Measurements from ENCODE around the gene DOK5. TPM values are rescaled to one million over a fixed set of nuclear protein-coding genes. Genes with fewer than 3 reads are reported as not detected.

Gene DOK5
- total and polyA plus RNA-seq, 12 donors: 0.29 to 2.0 (median 1.2) TPM; not detected in 1

GRCh38 chr20:54589402-54590030 lies 114.1 kb downstream of the DOK5 start:
- H3K27me3 ChIP-seq: no peaks in the 10 kb centered on the region
- no peaks in the 10 kb centered on the region for H3K4me1 ChIP-seq (replicated peaks in 1 of 2)
- DNase-seq: no peak
- peaks cover 0 to 5% (median 0%) of the 10 kb centered on the region in 3 donors for H3K9me3 ChIP-seq (replicated peaks in 1 of 3)
- no peaks in the 10 kb centered on the region for H3K36me3 ChIP-seq (replicated peaks in 1 of 2)
- no peak overlapping the region for H3K27ac ChIP-seq
- TF ChIP-seq POLR2A (IDR thresholded peaks at IDR 0.05) (no peak), CTCF (IDR thresholded peaks at IDR 0.05) (no peak)
- intact Hi-C loops (cut with DNase I): no loop called here
- 71 to 79% (median 73%) methylated on average over 4 of the region's 4 CpGs for WGBS, 4 donors
- no peak overlapping the region for H3K4me3 ChIP-seq

- no peak overlapping the region for H3K27ac ChIP-seq
- TF ChIP-seq CTCF (IDR thresholded peaks at IDR 0.05) (no peak), POLR2A (IDR thresholded peaks at IDR 0.05) (no peak)
- H3K4me1 ChIP-seq (replicated peaks in 1 of 2): no peaks in the 10 kb centered on the region
- DNase-seq: no peak
- no peaks in the 10 kb centered on the region for H3K36me3 ChIP-seq (replicated peaks in 1 of 2)
- intact Hi-C loops (cut with DNase I): no loop called here
- H3K27me3 ChIP-seq: no peaks in the 10 kb centered on the region
- H3K4me3 ChIP-seq: no peak overlapping the region
- H3K9me3 ChIP-seq (replicated peaks in 1 of 3): peaks cover 0 to 5% (median 0%) of the 10 kb centered on the region in 3 donors
These were observed 115.5 kb downstream of the DOK5 start for GRCh38 chr20:54590856-54591255.

- Histone ChIP-seq H3K4me3 (no peak overlapping the region), H3K27me3 (peaks cover 2% of the 10 kb centered on the region), H3K4me1 (replicated peaks in 1 of 2) (no peaks in the 10 kb centered on the region), H3K36me3 (replicated peaks in 1 of 2) (no peaks in the 10 kb centered on the region), H3K9me3 (replicated peaks in 1 of 3) (no peaks in the 10 kb centered on the region), H3K27ac (no peak overlapping the region)
- TF ChIP-seq POLR2A (IDR thresholded peaks at IDR 0.05): no peak
- TF ChIP-seq CTCF (IDR thresholded peaks at IDR 0.05): no peak
- DNase-seq: no peak
- intact Hi-C loops (cut with DNase I): no loop called here
These were observed 121.3 kb downstream of the DOK5 start for GRCh38 chr20:54596651-54597050.

- whole genome bisulfite sequencing, 4 donors: 73 to 83% (median 81%) methylated on average over 5 of the region's 5 CpGs
- no peak overlapping the region for H3K27ac ChIP-seq
- no peak overlapping the region for H3K4me3 ChIP-seq
- H3K4me1 ChIP-seq (replicated peaks in 1 of 2): no peaks in the 10 kb centered on the region
- no peak for TF ChIP-seq POLR2A (IDR thresholded peaks at IDR 0.05)
- no peaks in the 10 kb centered on the region for H3K36me3 ChIP-seq (replicated peaks in 1 of 2)
- no peak for DNase-seq
- intact Hi-C loops (cut with DNase I): no loop called here
- H3K27me3 ChIP-seq: peaks cover 2% of the 10 kb centered on the region
- H3K9me3 ChIP-seq (replicated peaks in 1 of 3): no peaks in the 10 kb centered on the region
These were observed 123.0 kb downstream of the DOK5 start for GRCh38 chr20:54598352-54598751.

- intact Hi-C loops (cut with DNase I): no loop called here
- Histone ChIP-seq H3K27ac (no peak overlapping the region), H3K4me3 (no peak overlapping the region), H3K4me1 (replicated peaks in 1 of 2) (no peaks in the 10 kb centered on the region), H3K36me3 (replicated peaks in 1 of 2) (no peaks in the 10 kb centered on the region), H3K27me3 (peaks cover 2% of the 10 kb centered on the region), H3K9me3 (replicated peaks in 1 of 3) (no peaks in the 10 kb centered on the region)
- TF ChIP-seq CTCF (IDR thresholded peaks at IDR 0.05) (no peak), POLR2A (IDR thresholded peaks at IDR 0.05) (no peak)
- DNase-seq: no peak
- WGBS, 4 donors: 68 to 81% (median 75%) methylated on average over 3 of the region's 3 CpGs
These were observed 125.2 kb downstream of the DOK5 start for GRCh38 chr20:54600634-54601033.

Measured in adrenal gland (tissue), 12 donors.